Measurements from ENCODE around the gene PLXNB2. TPM values are rescaled to one million over a fixed set of nuclear protein-coding genes. Genes with fewer than 3 reads are reported as not detected.
A peak's percentile ranks its signal among the peaks of the same experiment; 100 is the strongest.

The PLXNB2 gene
- total RNA-seq, 1 experiment from 2014 or later: 236 TPM

DNA sequence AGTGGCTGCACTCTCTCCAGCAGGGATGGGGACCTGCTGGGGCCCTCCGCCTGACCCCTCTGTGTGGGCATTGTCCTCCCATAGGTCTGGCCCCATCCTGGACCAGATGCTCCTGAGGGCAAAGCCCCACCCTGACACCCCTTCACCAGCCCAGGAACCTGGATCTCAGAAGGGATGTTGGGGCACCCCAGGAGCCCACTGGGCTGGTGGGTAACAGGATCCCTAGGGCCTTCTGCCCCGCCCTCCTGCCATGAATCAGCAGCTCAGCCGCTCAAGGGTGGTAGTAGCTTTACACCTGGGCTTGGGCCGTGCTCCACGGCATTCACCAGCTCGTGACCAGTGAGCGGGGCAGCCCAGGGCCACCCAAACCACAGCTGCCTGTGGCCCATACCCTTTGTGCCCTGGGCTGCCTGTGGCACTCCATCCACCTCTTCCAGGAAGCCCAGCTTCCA, 45.0 kb downstream of the PLXNB2 start:
- H3K36me3 ChIP-seq (ENCODE audit: control insufficient read depth in 1 of 2, insufficient read depth in 2 of 2, low read length in 2 of 2): peaks cover 0 to 1% of the 10 kb centered on the region in 2 experiments; a peak in 1 of 4 replicates
- peak overlapping the region; percentile 28 to 90 for H3K4me3 ChIP-seq (replicated peaks in 1 of 2; ENCODE audit: low read depth in 1 of 2, low read length in 2 of 2)
- H3K9ac ChIP-seq (ENCODE audit: low read length): peak overlapping the region; percentile 94
- H4K20me1 ChIP-seq (ENCODE audit: insufficient read depth): no peaks in the 10 kb centered on the region
- no peaks in the 10 kb centered on the region for H3K9me3 ChIP-seq (ENCODE audit: control insufficient read depth in 1 of 2, insufficient read depth in 1 of 2, low read depth in 1 of 2, low read length in 2 of 2)
- H3K9me2 ChIP-seq (ENCODE audit: insufficient read depth): no peaks in the 10 kb centered on the region
- peak overlapping the region; percentile 95 for H3K4me2 ChIP-seq (ENCODE audit: low read length)
- no peak for TF ChIP-seq ELF1 (IDR thresholded peaks at IDR 0.05; ENCODE audit: borderline replicate concordance, low read depth)
- no peak for TF ChIP-seq FOSL1 (IDR thresholded peaks at IDR 0.05; ENCODE audit: low read depth)
- TF ChIP-seq POLR2AphosphoS5 (IDR thresholded peaks at IDR 0.05; ENCODE audit: low read depth, low read length): peak; percentile 48; the same call in 1 of the 2 replicates
- TF ChIP-seq, protein P1, sequence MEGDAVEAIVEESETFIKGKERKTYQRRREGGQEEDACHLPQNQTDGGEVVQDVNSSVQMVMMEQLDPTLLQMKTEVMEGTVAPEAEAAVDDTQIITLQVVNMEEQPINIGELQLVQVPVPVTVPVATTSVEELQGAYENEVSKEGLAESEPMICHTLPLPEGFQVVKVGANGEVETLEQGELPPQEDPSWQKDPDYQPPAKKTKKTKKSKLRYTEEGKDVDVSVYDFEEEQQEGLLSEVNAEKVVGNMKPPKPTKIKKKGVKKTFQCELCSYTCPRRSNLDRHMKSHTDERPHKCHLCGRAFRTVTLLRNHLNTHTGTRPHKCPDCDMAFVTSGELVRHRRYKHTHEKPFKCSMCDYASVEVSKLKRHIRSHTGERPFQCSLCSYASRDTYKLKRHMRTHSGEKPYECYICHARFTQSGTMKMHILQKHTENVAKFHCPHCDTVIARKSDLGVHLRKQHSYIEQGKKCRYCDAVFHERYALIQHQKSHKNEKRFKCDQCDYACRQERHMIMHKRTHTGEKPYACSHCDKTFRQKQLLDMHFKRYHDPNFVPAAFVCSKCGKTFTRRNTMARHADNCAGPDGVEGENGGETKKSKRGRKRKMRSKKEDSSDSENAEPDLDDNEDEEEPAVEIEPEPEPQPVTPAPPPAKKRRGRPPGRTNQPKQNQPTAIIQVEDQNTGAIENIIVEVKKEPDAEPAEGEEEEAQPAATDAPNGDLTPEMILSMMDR (IDR thresholded peaks at IDR 0.05 in 2 of 3, conservative IDR thresholded peaks at IDR 0.05 in 1 of 3; ENCODE audit: borderline replicate concordance in 1 of 3, insufficient read depth in 1 of 3, low read depth in 2 of 3, low read length in 2 of 3): no peak
- TF ChIP-seq RAD21 (IDR thresholded peaks at IDR 0.05; ENCODE audit: low read depth): no peak
- 0 out of 2 replicates have a peak, but pooled peaks have one; percentile 31 for TF ChIP-seq ZFX (IDR thresholded peaks at IDR 0.05)
- TF ChIP-seq, protein P2, sequence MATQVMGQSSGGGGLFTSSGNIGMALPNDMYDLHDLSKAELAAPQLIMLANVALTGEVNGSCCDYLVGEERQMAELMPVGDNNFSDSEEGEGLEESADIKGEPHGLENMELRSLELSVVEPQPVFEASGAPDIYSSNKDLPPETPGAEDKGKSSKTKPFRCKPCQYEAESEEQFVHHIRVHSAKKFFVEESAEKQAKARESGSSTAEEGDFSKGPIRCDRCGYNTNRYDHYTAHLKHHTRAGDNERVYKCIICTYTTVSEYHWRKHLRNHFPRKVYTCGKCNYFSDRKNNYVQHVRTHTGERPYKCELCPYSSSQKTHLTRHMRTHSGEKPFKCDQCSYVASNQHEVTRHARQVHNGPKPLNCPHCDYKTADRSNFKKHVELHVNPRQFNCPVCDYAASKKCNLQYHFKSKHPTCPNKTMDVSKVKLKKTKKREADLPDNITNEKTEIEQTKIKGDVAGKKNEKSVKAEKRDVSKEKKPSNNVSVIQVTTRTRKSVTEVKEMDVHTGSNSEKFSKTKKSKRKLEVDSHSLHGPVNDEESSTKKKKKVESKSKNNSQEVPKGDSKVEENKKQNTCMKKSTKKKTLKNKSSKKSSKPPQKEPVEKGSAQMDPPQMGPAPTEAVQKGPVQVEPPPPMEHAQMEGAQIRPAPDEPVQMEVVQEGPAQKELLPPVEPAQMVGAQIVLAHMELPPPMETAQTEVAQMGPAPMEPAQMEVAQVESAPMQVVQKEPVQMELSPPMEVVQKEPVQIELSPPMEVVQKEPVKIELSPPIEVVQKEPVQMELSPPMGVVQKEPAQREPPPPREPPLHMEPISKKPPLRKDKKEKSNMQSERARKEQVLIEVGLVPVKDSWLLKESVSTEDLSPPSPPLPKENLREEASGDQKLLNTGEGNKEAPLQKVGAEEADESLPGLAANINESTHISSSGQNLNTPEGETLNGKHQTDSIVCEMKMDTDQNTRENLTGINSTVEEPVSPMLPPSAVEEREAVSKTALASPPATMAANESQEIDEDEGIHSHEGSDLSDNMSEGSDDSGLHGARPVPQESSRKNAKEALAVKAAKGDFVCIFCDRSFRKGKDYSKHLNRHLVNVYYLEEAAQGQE (IDR thresholded peaks at IDR 0.05; ENCODE audit: low read depth): no peak
- TF ChIP-seq JUND (IDR thresholded peaks at IDR 0.05): no peak
- TF ChIP-seq SP1 (IDR thresholded peaks at IDR 0.05; ENCODE audit: low read depth): no peak
- no peak for TF ChIP-seq SRF (IDR thresholded peaks at IDR 0.05; ENCODE audit: low read depth)
- BruUV-seq (replicated peaks): no TSS peak
- peaks cover 19 to 32% of the 10 kb centered on the region in 2 experiments for H3K4me1 ChIP-seq (ENCODE audit: control insufficient read depth in 1 of 2, insufficient read depth in 2 of 2, low read length in 2 of 2)
- POLR2A ChIA-PET: interaction anchor here (0.6 to 1.2 kb wide), 2 partner anchors 9 to 10 kb away, joined by 4 read pairs; no protein-coding TSS in a partner anchor
- peak overlapping the region; percentile 83 for H3K27ac ChIP-seq (ENCODE audit: low read depth, low read length)
- ATAC-seq (peak; percentile 60), DNase-seq (ENCODE audit: low read depth, low spot score) (no peak)
- H2AFZ ChIP-seq (ENCODE audit: low read depth, low read length, poor library complexity, severe bottlenecking): no peak overlapping the region
- H3K27me3 ChIP-seq (ENCODE audit: insufficient read depth, low read length): no peaks in the 10 kb centered on the region
- H3K79me2 ChIP-seq (ENCODE audit: insufficient read depth, low read length): peaks cover 28% of the 10 kb centered on the region
- intact Hi-C loops (cut with micrococcal nuclease): no loop called here
- CTCF ChIA-PET: interaction anchor here (0.8 to 1.4 kb wide), 2 partner anchors 11 to 80 kb away, joined by 4 to 7 read pairs; partner anchors contain the start of gene HDAC10
- RAD21 ChIA-PET (ENCODE audit: low non-redundant PET in 1 of 2, low total read pairs in 2 of 2, uncharacterized antibody in 2 of 2, unreplicated experiment in 2 of 2): interaction anchor here in 1 of 2 experiments (1.5 kb wide), 1 partner anchor 80 kb away, joined by 4 read pairs; no protein-coding TSS in a partner anchor
